ENCODE results near the gene DHX9. TPM values are rescaled to one million over a fixed set of nuclear protein-coding genes. Genes with fewer than 3 reads are reported as not detected.

The DHX9 gene
- total and polyA plus RNA-seq, 10 of the 15 experiments (the other 5 are each of a cell fraction or from before 2014, with no cell fraction given) = 90.7 to 234 (median 217) TPM

DNA sequence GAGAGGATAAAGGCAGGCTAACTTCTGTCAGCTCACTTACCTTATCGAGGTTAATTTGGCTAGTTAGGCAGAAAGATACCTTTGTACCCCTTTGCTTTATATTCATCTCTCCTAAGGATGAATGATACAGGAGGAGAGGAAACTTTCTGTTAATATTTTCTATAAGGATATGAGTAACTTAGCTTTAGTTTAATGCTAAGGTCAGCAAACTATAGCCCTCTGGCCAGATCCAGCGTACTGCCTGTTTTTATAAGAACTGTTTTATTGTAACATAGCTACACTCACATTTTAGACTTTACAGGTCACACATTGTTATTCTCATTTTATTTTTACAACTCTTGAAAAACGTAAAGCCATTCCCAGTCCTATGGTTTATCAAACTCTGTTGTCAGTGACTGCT lies 18.1 kb downstream of the DHX9 start:
- H3K4me1 ChIP-seq (ENCODE audit: control insufficient read depth, insufficient read depth, low read length) = no peaks in the 10 kb centered on the region
- ChIA-PET RAD21 (ENCODE audit: unreplicated experiment) (no interaction called here), POLR2A (no interaction called here), SMC1A (ENCODE audit: uncharacterized antibody, unreplicated experiment) (interaction anchor here (1.2 to 1.3 kb wide), 2 partner anchors 10 kb away, joined by 4 read pairs; no protein-coding TSS in a partner anchor), CTCF (no interaction called here)
- no peak overlapping the region for H3K4me2 ChIP-seq (ENCODE audit: control insufficient read depth, insufficient read depth)
- intact Hi-C loops (cut with micrococcal nuclease; ENCODE audit: unreplicated experiment) = no loop called here
- H3K9ac ChIP-seq (ENCODE audit: control insufficient read depth, insufficient read depth, low read length) = no peak overlapping the region
- no peak overlapping the region for H2AFZ ChIP-seq (ENCODE audit: control insufficient read depth, low read depth, low read length)
- no peak for DNase-seq (ENCODE audit: low read depth, low spot score)
- TF ChIP-seq STAT1 (conservative IDR thresholded peaks at IDR 0.05) (no peak), EZH2 (IDR thresholded peaks at IDR 0.05; ENCODE audit: borderline replicate concordance, control insufficient read depth, low read depth, low read length) (no peak), SREBF2 (IDR thresholded peaks at IDR 0.05; ENCODE audit: low read length) (no peak), IRF3 (IDR thresholded peaks at IDR 0.05) (no peak), TCF12 (IDR thresholded peaks at IDR 0.05; ENCODE audit: low read depth, low read length) (no peak), CHD1 (IDR thresholded peaks at IDR 0.05; ENCODE audit: low read depth, low read length) (no peak), CBX3 (IDR thresholded peaks at IDR 0.05; ENCODE audit: borderline replicate concordance, low read depth) (no peak), STAT3 (IDR thresholded peaks at IDR 0.05; ENCODE audit: low read depth, low read length) (no peak)
- TF ChIP-seq, protein P1, sequence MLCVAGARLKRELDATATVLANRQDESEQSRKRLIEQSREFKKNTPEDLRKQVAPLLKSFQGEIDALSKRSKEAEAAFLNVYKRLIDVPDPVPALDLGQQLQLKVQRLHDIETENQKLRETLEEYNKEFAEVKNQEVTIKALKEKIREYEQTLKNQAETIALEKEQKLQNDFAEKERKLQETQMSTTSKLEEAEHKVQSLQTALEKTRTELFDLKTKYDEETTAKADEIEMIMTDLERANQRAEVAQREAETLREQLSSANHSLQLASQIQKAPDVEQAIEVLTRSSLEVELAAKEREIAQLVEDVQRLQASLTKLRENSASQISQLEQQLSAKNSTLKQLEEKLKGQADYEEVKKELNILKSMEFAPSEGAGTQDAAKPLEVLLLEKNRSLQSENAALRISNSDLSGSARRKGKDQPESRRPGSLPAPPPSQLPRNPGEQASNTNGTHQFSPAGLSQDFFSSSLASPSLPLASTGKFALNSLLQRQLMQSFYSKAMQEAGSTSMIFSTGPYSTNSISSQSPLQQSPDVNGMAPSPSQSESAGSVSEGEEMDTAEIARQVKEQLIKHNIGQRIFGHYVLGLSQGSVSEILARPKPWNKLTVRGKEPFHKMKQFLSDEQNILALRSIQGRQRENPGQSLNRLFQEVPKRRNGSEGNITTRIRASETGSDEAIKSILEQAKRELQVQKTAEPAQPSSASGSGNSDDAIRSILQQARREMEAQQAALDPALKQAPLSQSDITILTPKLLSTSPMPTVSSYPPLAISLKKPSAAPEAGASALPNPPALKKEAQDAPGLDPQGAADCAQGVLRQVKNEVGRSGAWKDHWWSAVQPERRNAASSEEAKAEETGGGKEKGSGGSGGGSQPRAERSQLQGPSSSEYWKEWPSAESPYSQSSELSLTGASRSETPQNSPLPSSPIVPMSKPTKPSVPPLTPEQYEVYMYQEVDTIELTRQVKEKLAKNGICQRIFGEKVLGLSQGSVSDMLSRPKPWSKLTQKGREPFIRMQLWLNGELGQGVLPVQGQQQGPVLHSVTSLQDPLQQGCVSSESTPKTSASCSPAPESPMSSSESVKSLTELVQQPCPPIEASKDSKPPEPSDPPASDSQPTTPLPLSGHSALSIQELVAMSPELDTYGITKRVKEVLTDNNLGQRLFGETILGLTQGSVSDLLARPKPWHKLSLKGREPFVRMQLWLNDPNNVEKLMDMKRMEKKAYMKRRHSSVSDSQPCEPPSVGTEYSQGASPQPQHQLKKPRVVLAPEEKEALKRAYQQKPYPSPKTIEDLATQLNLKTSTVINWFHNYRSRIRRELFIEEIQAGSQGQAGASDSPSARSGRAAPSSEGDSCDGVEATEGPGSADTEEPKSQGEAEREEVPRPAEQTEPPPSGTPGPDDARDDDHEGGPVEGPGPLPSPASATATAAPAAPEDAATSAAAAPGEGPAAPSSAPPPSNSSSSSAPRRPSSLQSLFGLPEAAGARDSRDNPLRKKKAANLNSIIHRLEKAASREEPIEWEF (IDR thresholded peaks at IDR 0.05; ENCODE audit: insufficient replicate concordance, low read depth, low read length) = no peak
- H3K27ac ChIP-seq (ENCODE audit: control insufficient read depth, insufficient read depth) = no peak overlapping the region
- 100% methylated on average over 3 of the region's 3 CpGs for WGBS (ENCODE audit: insufficient coverage, insufficient replicate concordance, low lambda C conversion rate, missing lambda C conversion rate)
- in situ Hi-C loops (cut with MboI) = no loop called here
- H3K36me3 ChIP-seq (ENCODE audit: control insufficient read depth in 2 of 2, insufficient read depth in 2 of 2, low read length in 1 of 2) = peaks cover 9 to 47% of the 10 kb centered on the region in 2 experiments
- no TSS peak for BruUV-seq (replicated peaks)
- no peaks in the 10 kb centered on the region for H3K27me3 ChIP-seq (replicated peaks in 1 of 2; ENCODE audit: control insufficient read depth in 2 of 2, insufficient read depth in 2 of 2, low read length in 1 of 2)
- no peaks in the 10 kb centered on the region for H3K79me2 ChIP-seq (ENCODE audit: control insufficient read depth, insufficient read depth, low read length)
- no peaks in the 10 kb centered on the region for H4K20me1 ChIP-seq (ENCODE audit: control insufficient read depth, insufficient read depth)
- no peak for ATAC-seq
- no peaks in the 10 kb centered on the region for H3K9me3 ChIP-seq (replicated peaks; ENCODE audit: control insufficient read depth, insufficient read depth, low read length)
- H3K4me3 ChIP-seq = no peak overlapping the region
- FAIRE-seq = no peak
